GM23338 (cell line): Measurements from ENCODE around the gene RCC2.

Experiments used
- CREB1 ChIP-seq: fragments of 250-450 bp; sonication (Bioruptor Pico); IDR thresholded peaks from 2 replicates; pipeline ENCODE4 v1.5.0; 2020; ENCODE audit warnings: low read depth, mild to moderate bottlenecking, moderate library complexity
- CTCF ChIP-seq, 2 experiments: fragments of 200-600 bp in 1 of 2; sonication (generic) in 1 of 2; conservative IDR thresholded peaks; 2 replicates each; pipeline versions ENCODE4 v1.5.1 to v1.6.1; 2016 to 2017; ENCODE audit warnings: antibody characterized with exemption in 2 of 2, low read depth in 2 of 2, mild to moderate bottlenecking in 2 of 2, moderate library complexity in 1 of 2
- EZH2 ChIP-seq: fragments of 200-600 bp; sonication (generic); IDR thresholded peaks from one replicate; pipeline ENCODE4 v1.8.0; 2017; ENCODE audit warnings: antibody characterized with exemption, mild to moderate bottlenecking, low read depth; ENCODE audit not compliant: unreplicated experiment
- EZH2phosphoT487 ChIP-seq: fragments of 200-600 bp; sonication (generic); IDR thresholded peaks from one replicate; pipeline ENCODE4 v1.8.1; 2018; ENCODE audit warnings: antibody characterized with exemption; ENCODE audit not compliant: unreplicated experiment
- JUNB ChIP-seq: IDR thresholded peaks from one replicate; pipeline ENCODE4 v1.6.1; 2016; ENCODE audit warnings: antibody characterized with exemption; ENCODE audit not compliant: unreplicated experiment
- NANOG ChIP-seq: IDR thresholded peaks from 2 replicates; pipeline ENCODE4 v1.6.1; 2016; ENCODE audit warnings: antibody characterized with exemption, borderline replicate concordance
- POLR2AphosphoS5 ChIP-seq: IDR thresholded peaks from 2 replicates; pipeline ENCODE4 v1.6.1; 2016; ENCODE audit warnings: antibody characterized with exemption, low read depth
- STAT1 ChIP-seq: IDR thresholded peaks from one replicate; pipeline ENCODE4 v1.6.1; 2016; ENCODE audit warnings: antibody characterized with exemption; ENCODE audit not compliant: unreplicated experiment
- ZNF114 ChIP-seq: fragments of 250-450 bp; sonication (Bioruptor Pico); IDR thresholded peaks from 2 replicates; pipeline ENCODE4 v1.5.0; 2020; ENCODE audit warnings: mild to moderate bottlenecking, moderate library complexity
- ZNF331 ChIP-seq: fragments of 250-450 bp; sonication (Bioruptor Pico); IDR thresholded peaks from 2 replicates; pipeline ENCODE4 v1.5.0; 2020; ENCODE audit warnings: low read depth, mild to moderate bottlenecking, moderate library complexity
- ZNF462 ChIP-seq: fragments of 250-450 bp; sonication (Bioruptor Pico); IDR thresholded peaks from 2 replicates; pipeline ENCODE4 v1.5.0; 2020; ENCODE audit warnings: mild to moderate bottlenecking, moderate library complexity
- TF ChIP-seq, protein P1 (sequence below): IDR thresholded peaks from 2 replicates; pipeline ENCODE4 v1.6.1; 2016; ENCODE audit warnings: antibody characterized with exemption
- TF ChIP-seq, protein P2 (sequence below): IDR thresholded peaks from one replicate; pipeline ENCODE4 v1.6.1; 2018; ENCODE audit warnings: antibody characterized with exemption; ENCODE audit not compliant: unreplicated experiment

DNA sequence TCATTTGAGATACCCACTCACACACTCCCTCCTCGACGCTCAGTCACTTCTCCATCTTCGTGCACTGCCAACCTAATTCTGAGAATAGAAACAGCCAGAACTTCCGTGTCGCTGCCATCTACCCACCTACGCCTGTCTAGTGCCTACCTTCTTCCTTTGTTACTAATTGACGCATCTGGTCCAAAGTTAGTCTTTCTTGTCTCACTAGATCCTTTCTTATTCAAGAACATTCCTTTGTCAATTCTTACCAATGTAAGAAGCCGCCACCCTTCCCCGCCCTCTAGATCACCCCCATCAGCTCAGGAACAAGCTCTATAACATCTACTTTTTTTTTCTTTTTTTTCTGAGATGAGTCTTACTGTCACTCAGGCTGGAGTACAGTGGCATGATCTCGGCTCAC lies 63.8 kb downstream of the RCC2 start:
- TF ChIP-seq, protein P1, sequence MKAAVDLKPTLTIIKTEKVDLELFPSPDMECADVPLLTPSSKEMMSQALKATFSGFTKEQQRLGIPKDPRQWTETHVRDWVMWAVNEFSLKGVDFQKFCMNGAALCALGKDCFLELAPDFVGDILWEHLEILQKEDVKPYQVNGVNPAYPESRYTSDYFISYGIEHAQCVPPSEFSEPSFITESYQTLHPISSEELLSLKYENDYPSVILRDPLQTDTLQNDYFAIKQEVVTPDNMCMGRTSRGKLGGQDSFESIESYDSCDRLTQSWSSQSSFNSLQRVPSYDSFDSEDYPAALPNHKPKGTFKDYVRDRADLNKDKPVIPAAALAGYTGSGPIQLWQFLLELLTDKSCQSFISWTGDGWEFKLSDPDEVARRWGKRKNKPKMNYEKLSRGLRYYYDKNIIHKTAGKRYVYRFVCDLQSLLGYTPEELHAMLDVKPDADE: no peak
- TF ChIP-seq, protein P2, sequence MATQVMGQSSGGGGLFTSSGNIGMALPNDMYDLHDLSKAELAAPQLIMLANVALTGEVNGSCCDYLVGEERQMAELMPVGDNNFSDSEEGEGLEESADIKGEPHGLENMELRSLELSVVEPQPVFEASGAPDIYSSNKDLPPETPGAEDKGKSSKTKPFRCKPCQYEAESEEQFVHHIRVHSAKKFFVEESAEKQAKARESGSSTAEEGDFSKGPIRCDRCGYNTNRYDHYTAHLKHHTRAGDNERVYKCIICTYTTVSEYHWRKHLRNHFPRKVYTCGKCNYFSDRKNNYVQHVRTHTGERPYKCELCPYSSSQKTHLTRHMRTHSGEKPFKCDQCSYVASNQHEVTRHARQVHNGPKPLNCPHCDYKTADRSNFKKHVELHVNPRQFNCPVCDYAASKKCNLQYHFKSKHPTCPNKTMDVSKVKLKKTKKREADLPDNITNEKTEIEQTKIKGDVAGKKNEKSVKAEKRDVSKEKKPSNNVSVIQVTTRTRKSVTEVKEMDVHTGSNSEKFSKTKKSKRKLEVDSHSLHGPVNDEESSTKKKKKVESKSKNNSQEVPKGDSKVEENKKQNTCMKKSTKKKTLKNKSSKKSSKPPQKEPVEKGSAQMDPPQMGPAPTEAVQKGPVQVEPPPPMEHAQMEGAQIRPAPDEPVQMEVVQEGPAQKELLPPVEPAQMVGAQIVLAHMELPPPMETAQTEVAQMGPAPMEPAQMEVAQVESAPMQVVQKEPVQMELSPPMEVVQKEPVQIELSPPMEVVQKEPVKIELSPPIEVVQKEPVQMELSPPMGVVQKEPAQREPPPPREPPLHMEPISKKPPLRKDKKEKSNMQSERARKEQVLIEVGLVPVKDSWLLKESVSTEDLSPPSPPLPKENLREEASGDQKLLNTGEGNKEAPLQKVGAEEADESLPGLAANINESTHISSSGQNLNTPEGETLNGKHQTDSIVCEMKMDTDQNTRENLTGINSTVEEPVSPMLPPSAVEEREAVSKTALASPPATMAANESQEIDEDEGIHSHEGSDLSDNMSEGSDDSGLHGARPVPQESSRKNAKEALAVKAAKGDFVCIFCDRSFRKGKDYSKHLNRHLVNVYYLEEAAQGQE: no peak
- TF ChIP-seq CTCF (conservative IDR thresholded peaks at IDR 0.05; ENCODE audit: low read depth in 2 of 2): no peak
- no peak for TF ChIP-seq CREB1 (CRISPR knock-in tag)
- TF ChIP-seq POLR2AphosphoS5: no peak
- no peak for TF ChIP-seq EZH2
- no peak for TF ChIP-seq JUNB
- TF ChIP-seq EZH2phosphoT487: no peak
- no peak for TF ChIP-seq STAT1
- TF ChIP-seq ZNF331: no peak
- no peak for TF ChIP-seq ZNF114 (CRISPR knock-in tag)
- TF ChIP-seq ZNF462: no peak
- no peak for TF ChIP-seq NANOG
